GM12878 (cell line): ENCODE measurements around the gene ARL16. TPM values are rescaled to one million over a fixed set of nuclear protein-coding genes. Genes with fewer than 3 reads are reported as not detected.

Experiments
- ATF3 ChIP-seq: IDR thresholded peaks from 2 replicates; pipeline ENCODE4 v1.6.1; 2011; ENCODE audit warnings: low read depth, mild to moderate bottlenecking, low read length, moderate library complexity, borderline replicate concordance; ENCODE audit errors: extremely low read depth
- BHLHE40 ChIP-seq, 2 experiments: fragments of 450-650 bp in 1 of 2; IDR thresholded peaks; 2 replicates each; pipeline ENCODE4 v1.6.1; 2011 to 2017; ENCODE audit warnings: low read depth in 2 of 2, borderline replicate concordance in 1 of 2, improper control_type of control experiment in 1 of 2, low read length in 1 of 2, mild to moderate bottlenecking in 1 of 2
- BMI1 ChIP-seq: fragments of 450-650 bp; IDR thresholded peaks from 2 replicates; pipeline ENCODE4 v1.6.1; 2016; ENCODE audit warnings: mild to moderate bottlenecking, moderate library complexity, borderline replicate concordance
- CREB1 ChIP-seq: IDR thresholded peaks from 2 replicates; pipeline ENCODE4 v1.6.1; 2012; ENCODE audit warnings: low read depth, mild to moderate bottlenecking, inconsistent platforms
- CTCF ChIP-seq, 3 experiments: IDR thresholded peaks in 2 of 3; conservative IDR thresholded peaks in 1 of 3; 2 replicates each; pipeline ENCODE4 v1.5.1; 2011; ENCODE audit warnings: low read depth in 3 of 3, low read length in 3 of 3, mild to moderate bottlenecking in 3 of 3, control low read depth in 2 of 3, moderate library complexity in 2 of 3, inconsistent platforms in 1 of 3, mixed read lengths in 1 of 3; ENCODE audit not compliant: control insufficient read depth in 2 of 3, insufficient read depth in 1 of 3; ENCODE audit errors: extremely low read depth in 1 of 3
- CUX1 ChIP-seq: IDR thresholded peaks from 2 replicates; pipeline ENCODE4 v1.6.1; 2012; ENCODE audit warnings: improper control_type of control experiment, low read depth, low read length; ENCODE audit not compliant: insufficient replicate concordance
- IKZF1 ChIP-seq: fragments of 450-650 bp; conservative IDR thresholded peaks from 2 replicates; pipeline ENCODE4 v1.6.1; 2017; ENCODE audit warnings: antibody characterized with exemption, mild to moderate bottlenecking
- JUNB ChIP-seq: IDR thresholded peaks from 2 replicates; pipeline ENCODE4 v1.6.1; 2016; ENCODE audit warnings: antibody characterized with exemption, mild to moderate bottlenecking
- MEF2B ChIP-seq: fragments of 450-650 bp; IDR thresholded peaks from 2 replicates; pipeline ENCODE4 v1.6.1; 2018; ENCODE audit warnings: mild to moderate bottlenecking, moderate library complexity; ENCODE audit not compliant: partially characterized antibody, poor library complexity, severe bottlenecking
- MYB ChIP-seq: fragments of 150-350 bp; IDR thresholded peaks from 2 replicates; pipeline ENCODE4 v1.6.1; 2014; ENCODE audit warnings: mild to moderate bottlenecking, low read depth, low read length, borderline replicate concordance
- PBX3 ChIP-seq: IDR thresholded peaks from 2 replicates; pipeline ENCODE4 v1.6.1; 2011; ENCODE audit warnings: mild to moderate bottlenecking, low read depth, low read length, moderate library complexity; ENCODE audit not compliant: insufficient replicate concordance
- POLR2AphosphoS5 ChIP-seq: IDR thresholded peaks from 2 replicates; pipeline ENCODE4 v1.6.1; 2011; ENCODE audit warnings: mild to moderate bottlenecking, low read length, inconsistent platforms
- RAD21 ChIP-seq: IDR thresholded peaks from 2 replicates; pipeline ENCODE4 v1.6.1; 2011; ENCODE audit warnings: mild to moderate bottlenecking, low read depth, low read length, moderate library complexity; ENCODE audit not compliant: insufficient read depth
- RBBP5 ChIP-seq: fragments of 200-600 bp; sonication (generic); conservative IDR thresholded peaks from 2 replicates; pipeline ENCODE4 v1.6.1; 2016
- RCOR1 ChIP-seq: conservative IDR thresholded peaks from 2 replicates; pipeline ENCODE4 v1.6.1; 2012; ENCODE audit warnings: low read depth, low read length, improper control_type of control experiment
- SIN3A ChIP-seq: IDR thresholded peaks from 2 replicates; pipeline ENCODE4 v1.6.1; 2012; ENCODE audit warnings: low read depth, low read length, improper control_type of control experiment
- SMAD1 ChIP-seq: fragments of 450-650 bp; IDR thresholded peaks from 2 replicates; pipeline ENCODE4 v1.6.1; 2018; ENCODE audit warnings: mild to moderate bottlenecking, low read depth; ENCODE audit not compliant: partially characterized antibody
- SMC3 ChIP-seq: IDR thresholded peaks from 2 replicates; pipeline ENCODE4 v1.6.1; 2011; ENCODE audit warnings: low read length, improper control_type of control experiment, borderline replicate concordance
- SP1 ChIP-seq: IDR thresholded peaks from one replicate; pipeline ENCODE4 v1.6.1; 2011; ENCODE audit warnings: low read depth, low read length
- SRF ChIP-seq, 2 experiments: IDR thresholded peaks; 2 replicates each; pipeline ENCODE4 v1.6.1; 2011; ENCODE audit warnings: low read depth in 2 of 2, low read length in 2 of 2, mild to moderate bottlenecking in 1 of 2, moderate library complexity in 1 of 2
- WRNIP1 ChIP-seq: IDR thresholded peaks from 2 replicates; pipeline ENCODE4 v1.6.1; 2011; ENCODE audit warnings: low read depth, low read length, improper control_type of control experiment, borderline replicate concordance
- ZNF384 ChIP-seq: IDR thresholded peaks from 2 replicates; pipeline ENCODE4 v1.6.1; 2012; ENCODE audit warnings: low read depth, mild to moderate bottlenecking, low read length, improper control_type of control experiment, borderline replicate concordance
- polyA plus RNA-seq, 11 experiments: library from polyadenylated mRNA; depleted of rRNA in 4 of 11; unstranded in 6 of 11; stranded (reverse) in 5 of 11; fragments of >200 nt; fragmentation: Nextera tagmentation in 4 of 11; fragmentation: Illumina TruSeq in 1 of 11; extraction: Ambion mirVana in 4 of 11; extraction: Trizol in 1 of 11; gene quantifications; 1 replicate in 1 of 11; 2 replicates in 10 of 11; pipeline versions ENCODE4 v1.2.1 to v1.2.3, GENCODE V29; 2011 to 2016; ENCODE audit warnings: inconsistent platforms in 2 of 11, missing spikeins in 2 of 11, low read depth in 1 of 11
- total RNA-seq, 4 experiments: library from RNA; depleted of rRNA in 3 of 4; stranded (reverse); fragments of >200 nt in 3 of 4; fragmentation: Illumina TruSeq in 1 of 4; extraction: Trizol in 1 of 4; gene quantifications; 2 replicates each; pipeline versions ENCODE4 v1.2.1 to v1.2.3, GENCODE V29; 2013 to 2021

The ARL16 gene
- total and polyA plus RNA-seq, 10 of the 15 experiments (the other 5 are each of a cell fraction or from before 2014, with no cell fraction given) = 4.7 to 47.6 (median 30.9) TPM

- TF ChIP-seq RAD21 = 0 out of 2 replicates have a peak, but pooled peaks have one; percentile 5
- 0 out of 2 replicates have a peak, but pooled peaks have one; percentile 18 for TF ChIP-seq CREB1
- no peak for TF ChIP-seq PBX3
- no peak for TF ChIP-seq SP1
- no peak for TF ChIP-seq RBBP5
- TF ChIP-seq WRNIP1 = no peak
- TF ChIP-seq SMC3 = no peak
- no peak for TF ChIP-seq MYB
- no peak for TF ChIP-seq MEF2B
- no peak for TF ChIP-seq POLR2AphosphoS5
- no peak for TF ChIP-seq JUNB
- peak in 2 of 3 experiments; percentile 13 to 18; a peak in 1 of 6 replicates for TF ChIP-seq CTCF (IDR thresholded peaks at IDR 0.05 in 2 of 3, conservative IDR thresholded peaks at IDR 0.05 in 1 of 3; ENCODE audit: control insufficient read depth in 2 of 3, extremely low read depth in 1 of 3, insufficient read depth in 1 of 3, low read depth in 3 of 3, low read length in 3 of 3)
- no peak for TF ChIP-seq RCOR1
- TF ChIP-seq ZNF384 = no peak
- no peak for TF ChIP-seq SIN3A
- TF ChIP-seq CUX1 = no peak
- TF ChIP-seq ATF3 = no peak
- TF ChIP-seq IKZF1 = peak; percentile 9; the same call in 1 of the 2 replicates
- no peak; a peak in 1 of 4 replicates for TF ChIP-seq BHLHE40 (IDR thresholded peaks at IDR 0.05; ENCODE audit: borderline replicate concordance in 1 of 2, low read depth in 2 of 2, low read length in 1 of 2)
- no peak for TF ChIP-seq SMAD1
- no peak for TF ChIP-seq SRF (IDR thresholded peaks at IDR 0.05; ENCODE audit: low read depth in 2 of 2, low read length in 2 of 2)
- TF ChIP-seq BMI1 = no peak
Measured at GRCh38 chr17:81712468-81713003, 28.9 kb upstream of the ARL16 start (continued).
